Left renal cortex interstitium (tissue), 4 donors: ENCODE data around the gene CARD18. TPM values are rescaled to one million over a fixed set of nuclear protein-coding genes. Genes with fewer than 3 reads are reported as not detected.
"Not testable (repeated sequence)": the region's sequence is repeated elsewhere in the genome, so short reads cannot be mapped to it uniquely, and the experiment has no call there.

Source experiments
- DNase-seq, 4 donors: peaks; one replicate each; pipeline ENCODE4 v3.0.0-alpha.2; 2013; ENCODE audit warnings: low read depth in 4 of 4, low spot score in 2 of 4, missing footprints in 1 of 4
- polyA plus RNA-seq, 4 donors: library from polyadenylated mRNA; unstranded; fragments of 120-200 nt; gene quantifications; one replicate each; pipeline ENCODE4 v1.2.1, GENCODE V29; 2013; ENCODE audit not compliant: insufficient read length in 4 of 4

The CARD18 gene
- polyA plus RNA-seq, 4 donors, result not detected

DNA sequence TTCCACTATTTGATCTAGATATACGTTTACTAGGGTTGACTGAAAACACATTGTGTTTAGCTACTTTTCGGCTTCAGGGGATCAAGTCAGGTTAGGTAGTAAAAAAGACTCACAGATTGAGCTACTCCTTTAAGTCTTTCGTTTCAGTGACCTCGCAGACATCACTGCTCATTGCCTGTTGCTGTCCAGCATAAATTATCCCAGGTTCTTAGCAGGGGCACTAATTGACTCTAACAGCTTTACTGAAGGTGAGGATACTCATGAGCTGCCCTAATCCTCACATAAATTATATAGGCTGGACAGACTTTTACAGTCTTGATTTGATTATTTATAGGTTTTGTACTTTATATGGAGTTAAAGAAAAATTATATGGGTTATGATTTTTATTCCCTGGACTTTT, 3.7 kb downstream of the CARD18 start:
- peak in 1 of 4 donors; percentile 1 for DNase-seq

DNA sequence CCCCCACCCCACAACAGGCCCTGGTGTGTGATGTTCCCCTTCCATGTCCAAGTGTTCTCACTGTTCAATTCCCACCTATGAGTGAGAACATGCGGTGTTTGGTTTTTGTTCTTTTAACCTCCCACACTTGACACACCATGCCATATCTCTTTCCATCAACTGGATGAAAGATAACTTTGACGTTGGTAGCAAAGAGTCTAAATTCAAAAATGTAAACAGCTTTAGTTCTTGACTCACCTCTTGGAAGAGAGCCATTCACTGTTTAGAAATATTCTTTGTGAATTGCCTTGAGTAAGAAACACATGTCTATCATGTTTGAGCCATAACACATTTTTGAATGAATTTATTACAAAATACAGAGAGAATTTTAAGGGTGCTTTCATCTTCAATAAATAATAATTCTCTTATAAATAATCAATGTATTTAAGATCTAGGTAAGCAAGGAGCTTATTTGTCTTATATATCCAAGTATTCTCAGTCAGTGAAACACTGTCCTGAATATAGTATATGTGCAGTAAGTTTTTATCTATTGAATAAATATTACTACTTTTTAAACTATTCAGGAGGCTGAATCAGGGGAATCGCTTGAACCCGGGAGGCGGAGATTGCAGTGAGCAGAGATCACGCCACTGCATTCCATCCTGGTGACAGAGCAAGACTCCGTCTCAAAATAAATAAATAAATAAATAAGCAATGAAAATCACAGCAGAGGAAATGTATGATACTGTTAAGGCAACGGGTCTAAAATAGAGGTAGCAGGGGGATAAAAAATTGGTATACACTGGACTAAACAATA, 6.7 kb downstream of the CARD18 start:
- DNase-seq, result no peak

DNA sequence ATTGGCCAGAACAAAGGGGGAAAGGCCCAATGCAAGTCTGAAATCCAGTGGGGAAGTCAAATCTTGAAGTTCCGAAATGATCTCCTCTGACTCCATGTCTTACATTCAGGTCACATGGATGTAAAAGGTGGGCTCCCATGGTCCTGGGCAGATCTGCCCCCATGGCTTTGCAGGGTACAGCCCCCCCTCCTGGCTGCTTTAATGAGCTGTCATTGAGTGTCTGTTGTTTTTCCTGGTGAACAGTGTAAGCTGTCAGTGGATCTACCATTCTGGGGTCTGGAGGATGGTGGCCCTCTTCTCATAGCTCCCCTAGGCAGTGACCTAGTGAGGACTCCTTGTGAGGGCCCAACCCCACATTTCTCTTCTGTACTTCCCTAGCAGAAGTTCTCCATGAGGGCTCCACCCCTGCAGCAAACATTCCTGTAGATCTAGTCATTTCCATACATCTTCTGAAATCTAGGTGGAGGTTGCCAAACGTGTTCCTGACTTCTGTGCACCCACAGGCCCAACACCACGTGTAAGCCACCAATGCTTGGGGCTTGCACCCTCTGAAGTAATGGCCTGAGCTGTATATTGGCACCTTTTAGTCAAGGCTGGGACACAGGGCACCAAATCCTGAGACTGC, 9.3 kb downstream of the CARD18 start:
- DNase-seq, result no peak

DNA sequence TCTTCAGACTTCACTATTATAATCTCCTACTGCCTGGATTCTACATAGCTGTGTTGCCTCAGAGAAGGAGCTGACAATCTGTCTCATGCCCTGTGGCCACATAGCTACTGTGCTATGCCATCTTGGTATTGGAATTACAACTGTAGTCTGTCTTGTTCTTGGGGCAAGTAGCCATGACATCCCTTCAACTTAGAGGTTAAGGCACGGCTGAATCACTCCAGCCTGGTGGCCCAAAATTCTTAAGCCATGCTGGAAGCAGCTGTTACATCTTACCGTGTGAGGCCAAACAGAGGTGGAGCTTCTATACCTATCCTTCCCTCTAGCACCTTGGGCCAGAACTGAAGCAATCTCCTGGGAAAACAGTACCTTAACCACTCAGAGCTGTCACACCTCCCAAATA, 14.8 kb downstream of the CARD18 start:
- no peak for DNase-seq

DNA sequence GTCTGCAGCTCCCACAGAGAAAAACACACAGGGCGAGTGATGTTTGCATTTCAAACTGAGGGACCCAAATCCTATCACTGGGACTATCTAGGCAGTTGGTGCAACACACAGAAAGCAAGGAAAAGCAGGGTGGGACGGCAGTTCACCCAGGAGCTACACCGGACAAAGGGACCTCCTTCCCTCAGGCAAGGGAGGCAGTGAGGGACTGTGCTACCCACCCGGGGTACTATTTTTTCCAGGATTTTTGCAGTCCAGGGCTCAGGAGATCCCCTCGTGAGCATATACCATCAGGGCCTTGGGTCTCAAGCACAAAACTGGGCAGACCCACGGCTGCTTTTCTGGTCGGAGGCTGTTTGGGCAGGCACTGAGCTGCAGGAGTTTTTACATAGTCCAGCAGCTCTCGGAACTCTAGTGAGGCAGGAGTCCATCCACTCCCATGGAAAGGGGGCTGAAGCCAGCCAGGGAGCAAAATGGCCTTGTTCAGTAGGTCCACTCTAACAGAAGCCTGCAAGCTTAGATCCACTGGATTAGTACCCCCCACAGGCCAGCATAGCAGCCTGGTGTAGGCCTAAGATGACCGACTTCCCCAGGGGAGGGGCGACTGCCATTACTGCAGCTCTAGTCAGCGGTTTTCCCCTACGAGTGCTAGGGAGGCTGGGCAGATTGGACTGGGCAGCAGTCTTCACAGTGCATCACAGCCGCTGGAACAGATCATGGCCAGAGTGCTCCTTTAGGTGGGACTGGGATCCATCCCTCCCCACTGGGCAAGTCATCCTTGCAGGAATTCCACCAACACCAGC, 28.2 kb downstream of the CARD18 start:
- no peak for DNase-seq

DNA sequence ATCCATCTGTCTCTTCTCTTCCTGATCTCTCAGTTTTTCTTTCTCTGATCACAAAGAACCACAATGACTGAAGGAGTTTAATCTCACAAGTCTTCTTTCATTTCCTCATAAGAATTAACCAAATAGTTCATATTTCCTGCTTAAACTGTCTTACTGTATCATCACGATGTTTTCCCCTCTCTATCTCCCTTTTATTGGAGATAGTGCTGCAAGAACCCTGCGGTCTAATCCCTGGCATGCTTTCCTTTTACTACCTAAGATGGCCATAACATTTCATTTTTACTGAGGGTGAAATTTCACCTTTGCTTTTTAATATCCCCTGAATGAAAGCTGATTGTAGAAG, 28.9 kb downstream of the CARD18 start:
- no peak for DNase-seq

DNA sequence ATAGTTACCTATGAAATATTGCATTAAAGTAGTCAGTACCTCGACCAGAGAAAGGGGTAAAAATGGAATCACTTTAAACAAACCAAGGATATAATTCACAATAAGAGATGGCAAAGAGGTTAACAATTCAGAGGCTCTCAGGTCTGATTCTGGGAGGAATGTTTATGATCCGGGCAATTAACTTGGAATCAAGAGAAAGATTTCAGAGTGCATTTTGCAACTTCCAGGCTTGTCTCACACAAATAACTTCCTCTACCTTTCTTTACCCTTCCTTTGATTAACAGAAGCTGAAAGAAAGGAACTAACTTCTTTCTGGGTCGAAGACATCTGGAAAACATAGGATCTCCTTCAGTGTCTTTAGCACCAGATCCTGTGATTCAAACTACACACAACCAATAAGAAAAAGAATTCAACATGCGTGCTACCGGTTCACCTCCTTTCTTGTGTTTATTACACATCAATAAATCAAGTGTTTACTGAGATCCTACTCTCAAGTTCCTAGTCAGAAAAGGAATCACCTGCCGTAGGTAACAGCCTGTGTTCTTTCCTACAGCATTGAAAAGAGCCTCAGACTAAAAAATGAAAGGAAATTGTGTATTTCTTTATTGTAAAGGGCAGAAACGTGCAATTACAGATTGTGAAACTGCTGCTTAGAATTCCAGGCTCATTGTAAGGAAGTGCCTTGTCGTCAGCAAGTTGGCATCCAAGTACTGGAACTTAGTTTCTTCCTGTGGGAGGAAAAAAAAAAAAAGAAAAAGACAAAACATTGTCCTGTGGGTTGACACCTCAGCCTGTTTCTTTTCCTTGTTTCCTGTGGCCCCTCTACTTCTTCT, 29.5 kb downstream of the CARD18 start:
- DNase-seq, result peak in 2 of 4 donors; percentile 2 to 4

- DNase-seq, result no peak
These were observed 30.2 kb downstream of the CARD18 start for GRCh38 chr11:105109321-105109720.

GRCh38 chr11:105108247-105108646, 31.3 kb downstream of the CARD18 start:
- DNase-seq, result no peak

- not testable (repeated sequence) for DNase-seq
These were observed 32.2 kb downstream of the CARD18 start for GRCh38 chr11:105107226-105107825.

- DNase-seq, result no peak
These were observed 33.4 kb downstream of the CARD18 start for GRCh38 chr11:105106140-105106539.

DNA sequence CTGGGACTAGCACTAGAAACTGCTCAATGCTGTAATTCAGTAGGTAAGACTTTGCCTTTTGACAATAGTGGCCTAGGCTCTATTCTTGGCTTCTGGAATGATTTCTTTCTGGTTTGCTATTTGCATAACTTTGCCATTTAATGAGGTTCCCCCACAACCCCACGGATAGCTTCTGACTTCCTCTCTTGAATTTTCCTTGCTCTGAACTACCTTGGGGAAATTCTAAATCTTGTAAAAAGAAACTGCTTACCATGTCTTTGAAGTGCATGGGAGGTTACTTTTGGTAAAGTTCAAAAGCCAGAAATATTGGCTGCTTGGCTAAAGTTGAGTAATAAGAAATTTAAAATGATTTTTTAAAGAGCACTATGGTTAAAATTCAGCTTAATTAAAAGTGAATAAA, 35.3 kb downstream of the CARD18 start:
- DNase-seq, result no peak

- no peak for DNase-seq
These were observed 36.2 kb downstream of the CARD18 start for GRCh38 chr11:105103336-105103735.

DNA sequence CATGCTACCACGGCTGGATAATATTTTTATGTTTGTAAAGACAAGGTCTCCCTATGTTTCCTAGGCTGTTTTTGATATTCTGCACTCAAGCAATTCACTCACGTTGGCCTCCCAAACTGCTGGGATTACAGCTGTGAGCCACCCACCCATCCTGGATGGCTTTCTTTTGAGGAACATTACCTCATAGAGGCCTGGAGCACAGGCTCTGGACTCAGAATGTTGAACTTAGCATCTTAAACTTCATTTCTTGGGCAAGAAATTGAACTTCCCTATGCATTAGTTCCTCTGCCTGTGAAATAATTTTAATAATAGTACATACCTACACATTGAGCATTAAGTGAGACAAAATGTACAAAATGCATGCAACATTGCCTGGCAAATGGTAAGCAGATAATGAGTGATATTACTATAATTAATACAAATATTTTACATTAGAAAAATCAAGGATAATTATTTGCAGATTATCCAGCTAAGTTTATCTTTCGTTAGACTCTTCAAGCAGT, 37.4 kb downstream of the CARD18 start:
- not testable (repeated sequence) for DNase-seq

DNA sequence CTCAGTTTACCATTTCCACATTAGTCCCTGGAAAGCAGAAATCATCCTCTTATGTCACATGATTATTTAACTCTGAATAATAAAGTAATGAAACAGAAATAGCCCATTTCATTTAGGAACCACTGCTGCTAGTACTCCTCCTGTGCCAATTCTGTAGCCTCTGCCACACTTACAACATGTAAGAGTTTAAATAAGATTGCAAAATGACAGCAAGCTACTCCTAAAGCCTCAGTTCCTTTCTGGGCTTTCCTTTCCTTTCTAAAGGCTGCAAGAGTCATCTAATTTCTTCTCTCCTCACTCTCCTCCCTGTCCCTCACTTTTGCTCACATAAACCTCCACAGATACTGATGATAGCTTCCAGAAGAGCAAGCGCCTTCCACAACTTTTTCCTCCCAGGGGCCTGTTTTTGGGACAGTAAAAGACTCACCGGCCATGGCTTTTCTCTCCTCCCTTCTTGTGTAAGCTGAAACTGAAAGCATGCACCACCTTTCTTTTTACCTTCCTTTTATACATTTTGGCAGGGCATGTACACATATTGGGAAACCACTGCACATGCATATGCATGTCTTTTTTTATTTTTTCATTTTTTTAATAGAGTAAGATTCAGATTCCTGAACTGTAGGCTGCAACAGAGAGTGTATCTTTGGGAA, 38.5 kb downstream of the CARD18 start:
- DNase-seq, result no peak

DNA sequence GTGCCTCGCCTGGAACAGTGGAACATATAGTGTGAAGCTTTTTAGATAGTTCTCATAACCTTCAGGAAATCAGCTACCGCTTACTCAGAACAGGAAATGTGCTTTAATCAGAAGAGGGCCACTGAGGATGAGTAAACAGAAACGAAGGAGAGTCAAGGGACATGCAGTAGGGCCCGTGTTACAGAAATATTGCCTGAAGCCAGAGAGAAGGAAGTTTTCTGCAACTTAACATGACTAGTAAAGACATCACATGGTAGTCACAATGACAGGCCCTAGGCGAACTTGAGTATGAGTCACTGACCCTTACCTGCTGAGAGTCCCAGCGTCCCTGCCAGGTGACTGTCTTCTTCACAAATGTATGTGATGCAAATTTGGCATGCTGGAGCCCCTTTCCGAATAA, 39.4 kb downstream of the CARD18 start:
- no peak for DNase-seq

DNA sequence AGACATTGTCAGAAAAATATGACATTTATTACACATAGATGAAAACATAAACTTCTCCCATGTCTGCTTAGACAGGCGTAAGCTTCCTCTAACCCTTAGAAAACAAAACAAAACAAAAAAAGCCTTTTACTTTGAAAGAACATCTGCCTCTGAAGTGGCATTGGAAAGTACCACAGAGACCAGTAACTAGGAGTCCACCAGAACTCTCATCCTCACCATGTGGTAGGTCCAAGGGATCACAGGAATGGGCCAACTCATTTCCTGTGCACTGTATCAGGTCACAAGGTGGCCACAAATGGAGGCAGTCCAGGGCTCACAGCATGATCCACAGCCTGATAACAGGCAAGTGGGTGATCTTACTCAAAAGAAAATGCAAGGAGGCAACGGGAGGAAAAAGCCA, 40.0 kb downstream of the CARD18 start:
- not testable (repeated sequence) for DNase-seq

DNA sequence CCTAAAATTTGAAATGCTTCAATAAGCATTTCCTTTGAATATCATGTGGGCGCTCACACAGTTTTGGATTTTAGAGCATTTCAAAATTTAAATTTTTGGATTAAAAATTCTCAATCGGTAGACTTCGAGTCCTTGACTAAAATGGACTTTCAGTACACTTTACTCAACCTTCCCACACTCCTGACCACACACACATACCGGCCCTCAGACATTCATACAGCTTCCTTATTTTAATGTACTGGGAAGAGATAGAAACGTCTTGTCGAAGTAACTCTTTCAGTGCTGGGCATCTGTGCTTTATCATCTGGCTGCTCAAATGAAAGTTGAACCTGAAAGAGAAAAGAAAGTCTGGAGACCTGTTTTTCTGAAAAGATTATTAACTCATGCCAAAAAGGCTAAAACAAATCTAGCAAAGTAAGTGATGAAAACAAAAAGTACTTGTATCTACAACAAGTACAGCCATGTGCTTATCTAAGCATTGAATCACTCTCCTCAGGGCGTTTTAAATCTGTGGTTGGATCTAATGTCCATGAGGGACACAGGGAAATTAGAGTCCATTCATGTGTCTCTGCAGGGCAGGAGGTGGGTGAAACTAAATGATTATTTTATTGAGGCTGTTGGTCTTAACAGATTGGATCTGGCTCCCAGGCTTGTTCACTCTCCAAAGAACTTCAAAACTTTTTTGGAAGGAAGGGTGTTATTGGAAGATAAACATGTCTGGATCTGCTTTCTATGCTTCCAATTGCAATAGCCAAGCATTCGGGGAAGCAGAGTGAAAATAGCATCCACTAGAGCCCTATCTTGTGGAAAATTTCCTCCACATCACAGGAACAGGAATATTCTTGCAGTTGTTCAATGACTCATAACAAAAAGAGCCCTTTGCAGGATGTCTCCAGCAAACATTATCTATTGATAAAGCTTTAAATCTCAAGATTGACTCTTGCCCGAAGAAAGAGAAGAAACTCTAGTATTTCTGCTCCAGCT, 47.0 kb downstream of the CARD18 start:
- DNase-seq, result no peak
